Body of pancreas (tissue), 4 donors: ENCODE data around the gene PIBF1.

Experiments
- POLR2A ChIP-seq, 3 donors: fragments of 450-650 bp; IDR thresholded peaks; one replicate each; pipeline ENCODE4 v1.6.1; 2016; ENCODE audit warnings: antibody characterized with exemption in 3 of 3, mild to moderate bottlenecking in 2 of 3
- TF ChIP-seq, protein P1 (sequence below), 7 experiments: fragments of 450-650 bp in 4 of 7; fragments of 200-600 bp in 3 of 7; sonication (generic) in 3 of 7; IDR thresholded peaks; one replicate each; pipeline ENCODE4 v1.5.1; 2016 to 2019; ENCODE audit warnings: antibody characterized with exemption in 7 of 7

DNA sequence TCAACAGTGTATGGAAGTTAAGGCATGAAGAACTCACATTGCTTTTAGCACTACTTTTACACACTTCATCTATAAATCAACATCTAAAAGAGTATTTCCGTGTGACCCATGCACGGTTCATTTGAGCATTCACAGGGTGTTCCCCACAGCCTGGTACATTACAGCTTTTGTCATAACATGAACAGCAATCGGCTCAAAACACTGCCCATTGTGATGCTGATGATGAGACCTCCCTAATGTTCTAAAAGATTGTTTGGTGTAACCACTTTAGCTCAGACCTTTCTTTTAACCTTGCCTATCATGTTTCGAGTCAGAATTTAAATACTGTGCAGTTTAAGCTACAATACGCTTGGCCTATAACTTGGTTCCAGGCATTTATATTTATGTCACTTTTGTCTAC, 272.8 kb downstream of the PIBF1 start:
- TF ChIP-seq, protein P1, sequence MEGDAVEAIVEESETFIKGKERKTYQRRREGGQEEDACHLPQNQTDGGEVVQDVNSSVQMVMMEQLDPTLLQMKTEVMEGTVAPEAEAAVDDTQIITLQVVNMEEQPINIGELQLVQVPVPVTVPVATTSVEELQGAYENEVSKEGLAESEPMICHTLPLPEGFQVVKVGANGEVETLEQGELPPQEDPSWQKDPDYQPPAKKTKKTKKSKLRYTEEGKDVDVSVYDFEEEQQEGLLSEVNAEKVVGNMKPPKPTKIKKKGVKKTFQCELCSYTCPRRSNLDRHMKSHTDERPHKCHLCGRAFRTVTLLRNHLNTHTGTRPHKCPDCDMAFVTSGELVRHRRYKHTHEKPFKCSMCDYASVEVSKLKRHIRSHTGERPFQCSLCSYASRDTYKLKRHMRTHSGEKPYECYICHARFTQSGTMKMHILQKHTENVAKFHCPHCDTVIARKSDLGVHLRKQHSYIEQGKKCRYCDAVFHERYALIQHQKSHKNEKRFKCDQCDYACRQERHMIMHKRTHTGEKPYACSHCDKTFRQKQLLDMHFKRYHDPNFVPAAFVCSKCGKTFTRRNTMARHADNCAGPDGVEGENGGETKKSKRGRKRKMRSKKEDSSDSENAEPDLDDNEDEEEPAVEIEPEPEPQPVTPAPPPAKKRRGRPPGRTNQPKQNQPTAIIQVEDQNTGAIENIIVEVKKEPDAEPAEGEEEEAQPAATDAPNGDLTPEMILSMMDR (IDR thresholded peaks at IDR 0.05): no peak
- no peak for TF ChIP-seq POLR2A (IDR thresholded peaks at IDR 0.05)
